GM12875 (cell line): Measurements from ENCODE around the gene B4GALT2.

Source experiments
- H3K4me3 ChIP-seq: one replicate; pipeline ENCODE4 v1.5.1; 2011; ENCODE audit warnings: low read depth, low read length, control low read depth
- CTCF ChIP-seq: IDR thresholded peaks from 2 replicates; pipeline ENCODE4 v1.5.1; 2011; ENCODE audit warnings: low read depth, mild to moderate bottlenecking, control low read depth, inconsistent platforms, low read length, moderate library complexity, borderline replicate concordance; ENCODE audit not compliant: insufficient read depth

The B4GALT2 gene

GRCh38 chr1:43971336-43971980 is 7.6 kb upstream of the B4GALT2 start:
- H3K4me3 ChIP-seq: no peak overlapping the region

GRCh38 chr1:43973981-43974442 is 5.0 kb upstream of the B4GALT2 start:
- TF ChIP-seq CTCF: no peak
- peak overlapping the region; percentile 96 for H3K4me3 ChIP-seq

More at GRCh38 chr1:43971336-43971980, 7.6 kb upstream of the B4GALT2 start:
- TF ChIP-seq CTCF: no peak

GRCh38 chr1:43974443-43975248 is 4.4 kb upstream of the B4GALT2 start, which contains the start of gene ATP6V0B:
Gene ATP6V0B (plus strand): TSS chr1:43974960. CDS start chr1:43975041, 81 bp downstream.
- peak within 1 kb of the TSS; percentile 96 for H3K4me3 ChIP-seq
- TF ChIP-seq CTCF: 0 out of 2 replicates have a peak, but pooled peaks have one; percentile 3

- TF ChIP-seq CTCF: 0 out of 2 replicates have a peak, but pooled peaks have one; percentile 0
- H3K4me3 ChIP-seq: peak overlapping the region; percentile 96
Measured at GRCh38 chr1:43975249-43975961, 3.6 kb upstream of the B4GALT2 start.

GRCh38 chr1:43976045-43976444 is 3.0 kb upstream of the B4GALT2 start:
- no peak for TF ChIP-seq CTCF
- H3K4me3 ChIP-seq: peak overlapping the region; percentile 96

GRCh38 chr1:43976890-43977289 is 2.1 kb upstream of the B4GALT2 start:
- no peak overlapping the region for H3K4me3 ChIP-seq
- no peak for TF ChIP-seq CTCF
